B cell (primary cell): ENCODE data around the gene SPINK1. TPM values are rescaled to one million over a fixed set of nuclear protein-coding genes. Genes with fewer than 3 reads are reported as not detected.

Experiments used
- ATAC-seq: fragments of 200-7000 bp; cut with Tn5 transposase; one replicate; pipeline ENCODE4 v1.10.0; 2021; ENCODE audit warnings: low read depth, mild to moderate bottlenecking, moderate number of reproducible peaks, moderate library complexity
- CTCF ChIA-PET: fragments of 350-600 bp; sonication (Branson Sonifier 250); formaldehyde crosslinking; loops from one replicate; lab custom pipeline; 2021; ENCODE audit warnings: antibody characterized with exemption, inconsistent platforms; lab: Charles Lee
- POLR2A ChIA-PET: fragments of 350-600 bp; sonication (Branson Sonifier 250); formaldehyde crosslinking; loops from one replicate; lab custom pipeline; 2021; ENCODE audit warnings: antibody characterized with exemption; lab: Charles Lee
- DNase-seq: peaks from one replicate; pipeline ENCODE4 v3.0.0; 2013
- H2AFZ ChIP-seq: 2 replicates; pipeline ENCODE4 v1.6.1; 2012; ENCODE audit warnings: mild to moderate bottlenecking, low read depth, low read length; ENCODE audit not compliant: insufficient read depth, poor library complexity, severe bottlenecking
- H3K27ac ChIP-seq, 2 donors: 1 replicate in 1 of 2; 2 replicates in 1 of 2; pipeline ENCODE4 v1.5.1; 2012 to 2013; ENCODE audit warnings: low read length in 2 of 2, mild to moderate bottlenecking in 2 of 2, moderate library complexity in 1 of 2
- H3K27me3 ChIP-seq, 4 experiments: fragments of 200-600 bp in 1 of 4; sonication (generic) in 1 of 4; replicated peaks in 1 of 4; 1 replicate in 2 of 4; 2 replicates in 2 of 4; pipeline versions ENCODE4 v1.6.1 to v1.7.0; 2013 to 2016; ENCODE audit warnings: low read length in 3 of 4, mild to moderate bottlenecking in 2 of 4, mixed read lengths in 1 of 4, moderate library complexity in 1 of 4; ENCODE audit not compliant: insufficient read depth in 4 of 4, control insufficient read depth in 3 of 4; ENCODE audit errors: control extremely low read depth in 1 of 4
- H3K36me3 ChIP-seq, 2 experiments: replicated peaks in 1 of 2; 1 replicate in 1 of 2; 2 replicates in 1 of 2; pipeline versions ENCODE4 v1.6.1 to v1.7.1; 2013; ENCODE audit warnings: low read length in 1 of 2; ENCODE audit not compliant: insufficient read depth in 2 of 2, control insufficient read depth in 1 of 2; ENCODE audit errors: control extremely low read depth in 1 of 2, extremely low read depth in 1 of 2
- H3K4me1 ChIP-seq, 2 donors: fragments of 200-600 bp in 1 of 2; sonication (generic) in 1 of 2; 1 replicate in 1 of 2; 2 replicates in 1 of 2; pipeline versions ENCODE4 v1.5.1 to v1.6.1; 2013 to 2017; ENCODE audit warnings: low read length in 2 of 2; ENCODE audit not compliant: control insufficient read depth in 2 of 2, insufficient read depth in 2 of 2
- H3K4me2 ChIP-seq: replicated peaks from 2 replicates; pipeline ENCODE3; 2012; ENCODE audit warnings: mild to moderate bottlenecking, low read depth, low read length; ENCODE audit not compliant: poor library complexity, severe bottlenecking
- H3K4me3 ChIP-seq, 5 experiments: fragments of 200-600 bp in 1 of 5; sonication (generic) in 1 of 5; 1 replicate in 3 of 5; 2 replicates in 2 of 5; pipeline versions ENCODE4 v1.5.1 to v1.7.0; 2011 to 2016; ENCODE audit warnings: low read length in 4 of 5, mild to moderate bottlenecking in 4 of 5, low read depth in 2 of 5, control low read depth in 1 of 5, moderate library complexity in 1 of 5; ENCODE audit not compliant: insufficient read depth in 1 of 5; ENCODE audit errors: control extremely low read depth in 1 of 5, extremely low read depth in 1 of 5
- H3K79me2 ChIP-seq: fragments of 200-600 bp; sonication (generic); one replicate; pipeline ENCODE4 v1.6.0; 2016; ENCODE audit warnings: low read length; ENCODE audit not compliant: control insufficient read depth, insufficient read depth
- H3K9ac ChIP-seq: fragments of 200-600 bp; sonication (generic); 2 replicates; pipeline ENCODE4 v1.6.1; 2017; ENCODE audit warnings: mild to moderate bottlenecking, low read length, moderate library complexity
- H3K9me3 ChIP-seq, 3 donors: one replicate each; pipeline versions ENCODE4 v1.6.1 to v1.7.1; 2013; ENCODE audit warnings: low read length in 2 of 3; ENCODE audit not compliant: control insufficient read depth in 2 of 3, insufficient read depth in 1 of 3; ENCODE audit errors: control extremely low read depth in 1 of 3
- H4K20me1 ChIP-seq: 2 replicates; pipeline ENCODE4 v1.6.0; 2012; ENCODE audit warnings: mild to moderate bottlenecking, low read length; ENCODE audit not compliant: insufficient read depth, control insufficient read depth, poor library complexity, severe bottlenecking
- H3K27ac Mint-ChIP-seq: one replicate; pipeline ENCODE4 v1.8.0; 2021; ENCODE audit warnings: mixed read lengths
- H3K27me3 Mint-ChIP-seq: one replicate; pipeline ENCODE4 v1.8.0; 2021; ENCODE audit warnings: mixed read lengths
- H3K4me1 Mint-ChIP-seq: one replicate; pipeline ENCODE4 v1.8.0; 2021; ENCODE audit warnings: mixed read lengths
- H3K4me3 Mint-ChIP-seq: one replicate; pipeline ENCODE4 v1.8.0; 2021; ENCODE audit warnings: mixed read lengths
- H3K9me3 Mint-ChIP-seq: one replicate; pipeline ENCODE4 v1.8.0; 2022; ENCODE audit warnings: mixed read lengths; ENCODE audit not compliant: insufficient read depth
- EZH2 ChIP-seq: IDR thresholded peaks from 2 replicates; pipeline ENCODE4 v1.6.1; 2012; ENCODE audit warnings: borderline replicate concordance, low read depth, mild to moderate bottlenecking, moderate library complexity, low read length; ENCODE audit not compliant: insufficient read depth, poor library complexity, severe bottlenecking
- WGBS: methylation state at CpG from one replicate; pipeline ENCODE4 v1.1.5; 2013; ENCODE audit warnings: missing lambda C conversion rate; ENCODE audit not compliant: insufficient coverage; 5-methylcytosine and 5-hydroxymethylcytosine counted together
- intact Hi-C: fragments of 100-400 bp; cut with micrococcal nuclease; formaldehyde crosslinking; loops from one replicate; pipeline ENCODE4 v1.10.0; 2022
- polyA minus RNA-seq: library from RNA; depleted of rRNA, polyadenylated mRNA; stranded (reverse); fragments of >200 nt; gene quantifications from 2 replicates; pipeline ENCODE4 v1.2.3, GENCODE V29; 2012
- polyA plus RNA-seq: library from polyadenylated mRNA; depleted of rRNA; stranded (reverse); fragments of >200 nt; gene quantifications from 2 replicates; pipeline ENCODE4 v1.2.3, GENCODE V29; 2012
- total RNA-seq, 2 donors: library from RNA; stranded (reverse); fragments of 120-200 nt in 1 of 2; gene quantifications; 1 replicate in 1 of 2; 2 replicates in 1 of 2; pipeline versions ENCODE4 v1.2.3 to v1.2.4, GENCODE V29; 2013 to 2022
- TF ChIP-seq, protein P1 (sequence below): fragments of 200-600 bp; IDR thresholded peaks from one replicate; pipeline ENCODE4 v1.8.0; 2022; ENCODE audit warnings: antibody characterized with exemption, mild to moderate bottlenecking

SPINK1 gene, protein sequence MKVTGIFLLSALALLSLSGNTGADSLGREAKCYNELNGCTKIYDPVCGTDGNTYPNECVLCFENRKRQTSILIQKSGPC
- not detected in 2 replicates for total RNA-seq
- total RNA-seq (2013), result not detected
- polyA plus RNA-seq, result not detected in 2 replicates
- not detected in 2 replicates for polyA minus RNA-seq

DNA sequence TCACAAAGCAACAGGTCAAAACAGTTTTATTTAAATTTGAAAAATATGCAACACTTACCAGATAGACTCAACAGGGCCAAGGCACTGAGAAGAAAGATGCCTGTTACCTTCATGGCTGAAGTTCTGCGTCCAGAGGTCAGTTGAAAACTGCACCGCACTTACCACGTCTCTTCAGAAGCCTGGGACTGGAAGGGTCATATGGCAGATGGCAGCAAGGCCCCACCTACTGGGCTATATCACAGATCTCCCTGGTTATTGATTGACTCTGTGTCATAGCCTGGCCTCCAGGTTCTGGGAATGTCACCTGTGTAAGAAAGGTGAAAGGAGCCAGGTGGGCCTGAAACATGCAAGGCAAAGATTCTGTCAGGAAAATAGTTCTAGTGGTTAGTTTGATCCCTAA, at the start of gene SPINK1:
SPINK1 (minus strand) TSS at position 207 of the 400 bp plus-strand sequence; CDS start at position 113, 94 bp downstream.
- DNase-seq (no peak), ATAC-seq (no peak)
- Mint-ChIP-seq H3K9me3 (no peaks in the 10 kb centered on the region), H3K4me3 (no peak within 1 kb of the TSS), H3K27ac (no peak within 1 kb of the TSS), H3K4me1 (no peaks in the 10 kb centered on the region), H3K27me3 (peaks cover 6% of the 10 kb centered on the region)
- no peak for TF ChIP-seq EZH2
- no peaks in the 10 kb centered on the region for H3K4me1 ChIP-seq
- H3K9me3 ChIP-seq, result no peaks in the 10 kb centered on the region
- H4K20me1 ChIP-seq, result no peaks in the 10 kb centered on the region
- no peak within 1 kb of the TSS for H3K4me3 ChIP-seq
- H3K4me2 ChIP-seq, result no peak within 1 kb of the TSS
- H3K9ac ChIP-seq, result no peak within 1 kb of the TSS
- ChIA-PET CTCF (interaction anchor here (1.2 kb wide), 1 partner anchor 203 kb away, joined by 3 read pairs; no protein-coding TSS in a partner anchor), POLR2A (no interaction called here)
- no peak within 1 kb of the TSS for H2AFZ ChIP-seq
- 98% methylated on average over 3 of the region's 3 CpGs for WGBS
- peaks cover 0 to 3% (median 0%) of the 10 kb centered on the region in 4 experiments for H3K27me3 ChIP-seq
- no peaks in the 10 kb centered on the region for H3K36me3 ChIP-seq
- intact Hi-C loops, result no loop called here
- H3K79me2 ChIP-seq, result no peaks in the 10 kb centered on the region
- no peak within 1 kb of the TSS for H3K27ac ChIP-seq

DNA sequence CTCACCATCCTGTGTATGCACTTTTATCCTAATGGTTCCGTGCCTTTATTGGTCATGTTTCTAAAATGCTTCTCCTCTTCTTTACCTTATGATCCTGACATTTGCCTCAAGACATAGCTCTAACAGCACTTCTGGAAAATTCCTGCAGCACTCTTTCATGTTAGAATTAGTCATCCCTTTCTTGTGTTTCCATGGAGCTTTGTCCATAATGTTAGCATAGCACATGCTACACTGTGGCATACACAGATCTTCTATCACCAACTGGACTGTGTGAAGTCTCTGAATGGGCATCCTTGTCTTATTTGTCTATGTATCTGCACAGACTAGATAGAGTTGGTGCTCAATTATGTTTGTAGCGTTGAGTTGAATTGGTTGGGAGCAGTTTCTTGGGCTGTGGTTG, 49.0 kb upstream of the SPINK1 start:
- no peaks in the 10 kb centered on the region for H3K9me3 Mint-ChIP-seq
- POLR2A ChIA-PET, result no interaction called here
- no peak overlapping the region for H3K27ac Mint-ChIP-seq
- no peaks in the 10 kb centered on the region for H4K20me1 ChIP-seq
- DNase-seq, result no peak
- no peak overlapping the region for H3K4me3 Mint-ChIP-seq
- no peaks in the 10 kb centered on the region for H3K4me1 Mint-ChIP-seq
- H3K36me3 ChIP-seq, result no peaks in the 10 kb centered on the region
- H2AFZ ChIP-seq, result no peak overlapping the region
- H3K79me2 ChIP-seq, result no peaks in the 10 kb centered on the region
- no peaks in the 10 kb centered on the region for H3K27me3 ChIP-seq
- TF ChIP-seq EZH2, result no peak
- TF ChIP-seq, protein P1, sequence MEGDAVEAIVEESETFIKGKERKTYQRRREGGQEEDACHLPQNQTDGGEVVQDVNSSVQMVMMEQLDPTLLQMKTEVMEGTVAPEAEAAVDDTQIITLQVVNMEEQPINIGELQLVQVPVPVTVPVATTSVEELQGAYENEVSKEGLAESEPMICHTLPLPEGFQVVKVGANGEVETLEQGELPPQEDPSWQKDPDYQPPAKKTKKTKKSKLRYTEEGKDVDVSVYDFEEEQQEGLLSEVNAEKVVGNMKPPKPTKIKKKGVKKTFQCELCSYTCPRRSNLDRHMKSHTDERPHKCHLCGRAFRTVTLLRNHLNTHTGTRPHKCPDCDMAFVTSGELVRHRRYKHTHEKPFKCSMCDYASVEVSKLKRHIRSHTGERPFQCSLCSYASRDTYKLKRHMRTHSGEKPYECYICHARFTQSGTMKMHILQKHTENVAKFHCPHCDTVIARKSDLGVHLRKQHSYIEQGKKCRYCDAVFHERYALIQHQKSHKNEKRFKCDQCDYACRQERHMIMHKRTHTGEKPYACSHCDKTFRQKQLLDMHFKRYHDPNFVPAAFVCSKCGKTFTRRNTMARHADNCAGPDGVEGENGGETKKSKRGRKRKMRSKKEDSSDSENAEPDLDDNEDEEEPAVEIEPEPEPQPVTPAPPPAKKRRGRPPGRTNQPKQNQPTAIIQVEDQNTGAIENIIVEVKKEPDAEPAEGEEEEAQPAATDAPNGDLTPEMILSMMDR, result no peak
- H3K9me3 ChIP-seq, result no peaks in the 10 kb centered on the region
- H3K9ac ChIP-seq, result no peak overlapping the region
- 100% methylated on average over 1 of the region's 2 CpGs for WGBS
- H3K4me3 ChIP-seq, result no peak overlapping the region
- ATAC-seq, result no peak
- no peaks in the 10 kb centered on the region for H3K4me1 ChIP-seq
- CTCF ChIA-PET, result no interaction called here
- no peak overlapping the region for H3K27ac ChIP-seq
- no peak overlapping the region for H3K4me2 ChIP-seq
- intact Hi-C loops, result no loop called here
- peaks cover 5% of the 10 kb centered on the region for H3K27me3 Mint-ChIP-seq
